Dedifferentiated amniotic fluid mesenchymal stem cell (primary cell): ENCODE data around the gene SKIL.

Source experiments
- DNase-seq: peaks from one replicate; pipeline ENCODE4 v3.0.0-alpha.2; 2016; ENCODE audit errors: extremely low spot score

SKIL gene

GRCh38 chr3:170437696-170438407 lies 80.3 kb downstream of the SKIL start:
- DNase-seq = no peak

- no peak for DNase-seq
Measured at GRCh38 chr3:170438836-170439235, 81.3 kb downstream of the SKIL start.

- no peak for DNase-seq
Measured at GRCh38 chr3:170440344-170440743, 82.8 kb downstream of the SKIL start.

GRCh38 chr3:170441412-170441811 lies 83.9 kb downstream of the SKIL start:
- no peak for DNase-seq

GRCh38 chr3:170442947-170443346 lies 85.4 kb downstream of the SKIL start:
- DNase-seq = no peak

- DNase-seq = no peak
Measured at GRCh38 chr3:170443457-170443856, 85.9 kb downstream of the SKIL start.
